ENCODE measurements around the gene HOXC9. TPM values are rescaled to one million over a fixed set of nuclear protein-coding genes. Genes with fewer than 3 reads are reported as not detected.

HOXC9 gene
- total and polyA plus RNA-seq, 2 of the 4 experiments (the other 2 are of a cell fraction), result 0.26 TPM; not detected in 1

GRCh38 chr12:54039417-54040147, 39.6 kb downstream of the HOXC9 start:
- Histone ChIP-seq H3K9ac (ENCODE audit: low read depth, low read length) (no peak overlapping the region), H3K27ac (ENCODE audit: insufficient read depth, low read length) (no peak overlapping the region), H2AK9ac (replicated peaks; ENCODE audit: low read depth, low read length, poor library complexity) (no peak overlapping the region), H2BK20ac (ENCODE audit: low read depth, low read length) (no peak overlapping the region), H3K36me3 (ENCODE audit: control insufficient read depth, insufficient read depth, low read length) (no peaks in the 10 kb centered on the region), H3K9me1 (ENCODE audit: insufficient read depth, low read length) (no peaks in the 10 kb centered on the region), H2AK5ac (ENCODE audit: low read depth, low read length) (no peak overlapping the region), H4K91ac (ENCODE audit: insufficient read depth, low read depth, low read length) (no peak overlapping the region), H2BK120ac (ENCODE audit: low read depth, low read length) (no peak overlapping the region), H3K27me3 (ENCODE audit: control insufficient read depth, insufficient read depth, low read length) (peaks cover 75% of the 10 kb centered on the region), H2BK15ac (ENCODE audit: low read depth, low read length) (no peak overlapping the region), H3K4ac (ENCODE audit: low read depth, low read length) (no peak overlapping the region), H3K4me1 (ENCODE audit: control insufficient read depth, insufficient read depth, low read length) (no peaks in the 10 kb centered on the region), H3K18ac (ENCODE audit: low read depth, low read length) (no peak overlapping the region), H2BK5ac (ENCODE audit: low read depth, low read length, poor library complexity, severe bottlenecking) (no peak overlapping the region), H4K5ac (ENCODE audit: low read depth, low read length) (no peak overlapping the region), H4K20me1 (ENCODE audit: insufficient read depth, low read length) (no peaks in the 10 kb centered on the region), H3K56ac (ENCODE audit: extremely low read depth, insufficient read depth, low read length) (no peak overlapping the region), H3K23ac (ENCODE audit: low read depth, low read length) (no peak overlapping the region), H3K79me1 (ENCODE audit: low read depth in 1 of 2, low read length in 2 of 2) (no peaks in the 10 kb centered on the region), H4K8ac (ENCODE audit: low read depth in 2 of 2, low read length in 2 of 2) (no peak overlapping the region), H3K4me2 (ENCODE audit: low read depth, low read length) (no peak overlapping the region), H3K4me3 (ENCODE audit: insufficient read depth, low read depth, low read length) (no peak overlapping the region), H2AFZ (replicated peaks; ENCODE audit: low read length, poor library complexity) (no peak overlapping the region), H3K9me3 (ENCODE audit: control insufficient read depth, insufficient read depth, low read length) (0 out of 2 replicates have a peak, but pooled peaks cover 2% of the 10 kb centered on the region), H3K14ac (replicated peaks; ENCODE audit: low read depth, low read length) (no peak overlapping the region)
- ChIA-PET POLR2A (ENCODE audit: unreplicated experiment) (no interaction called here), CTCF (no interaction called here)
- dilution Hi-C loops (cut with HindIII; ENCODE audit: low sequenced_read_pairs, unreplicated experiment), result no loop called here
- intact Hi-C loops (cut with micrococcal nuclease), result no loop called here
- WGBS, 2 experiments (ENCODE audit: extremely low coverage in 2 of 2, insufficient read length in 1 of 2), result 0% methylated on average over 3 of the region's 16 CpGs; no CpG with 5 or more reads in 1 of the 2 experiments
- in situ Hi-C loops (cut with MboI; ENCODE audit: low sequenced_read_pairs), result no loop called here
- ATAC-seq (ENCODE audit: low read depth), result no peak
- BruUV-seq (replicated peaks), result no TSS peak
- no peak for TF ChIP-seq BHLHE40 (IDR thresholded peaks at IDR 0.05; ENCODE audit: low read depth, low read length)
- TF ChIP-seq RFX5 (IDR thresholded peaks at IDR 0.05; ENCODE audit: low read depth, low read length), result no peak
- no peak for TF ChIP-seq MXI1 (IDR thresholded peaks at IDR 0.05; ENCODE audit: borderline replicate concordance, low read depth, low read length)
- no peak for TF ChIP-seq NFE2L2 (IDR thresholded peaks at IDR 0.05; ENCODE audit: low read depth, low read length)
- TF ChIP-seq MAZ (IDR thresholded peaks at IDR 0.05; ENCODE audit: borderline replicate concordance, low read depth, low read length), result no peak
- TF ChIP-seq POLR2A (IDR thresholded peaks at IDR 0.05; ENCODE audit: low read depth, low read length), result no peak
- no peak for TF ChIP-seq RCOR1 (IDR thresholded peaks at IDR 0.05; ENCODE audit: insufficient replicate concordance, low read length)
- TF ChIP-seq MAFK (IDR thresholded peaks at IDR 0.05; ENCODE audit: low read depth, low read length), result no peak
- TF ChIP-seq CTCF (conservative IDR thresholded peaks at IDR 0.05; ENCODE audit: low read depth, low read length), result no peak
- no peak for TF ChIP-seq CHD1 (IDR thresholded peaks at IDR 0.05; ENCODE audit: low read depth, low read length)
- no peak for TF ChIP-seq FOS (IDR thresholded peaks at IDR 0.05; ENCODE audit: low read depth, low read length)
- no peak for TF ChIP-seq SMC3 (IDR thresholded peaks at IDR 0.05; ENCODE audit: low read depth, low read length)
- TF ChIP-seq ELK1 (IDR thresholded peaks at IDR 0.05; ENCODE audit: borderline replicate concordance, low read depth, low read length), result no peak
- TF ChIP-seq RAD21 (IDR thresholded peaks at IDR 0.05; ENCODE audit: low read length), result no peak
- TF ChIP-seq CEBPB (IDR thresholded peaks at IDR 0.05; ENCODE audit: low read depth, low read length), result no peak
- DNase-seq, result no peak
